ENCODE measurements around the gene KLF11.
"Not testable (repeated sequence)": the region's sequence is repeated elsewhere in the genome, so short reads cannot be mapped to it uniquely, and the experiment has no call there.

DNA sequence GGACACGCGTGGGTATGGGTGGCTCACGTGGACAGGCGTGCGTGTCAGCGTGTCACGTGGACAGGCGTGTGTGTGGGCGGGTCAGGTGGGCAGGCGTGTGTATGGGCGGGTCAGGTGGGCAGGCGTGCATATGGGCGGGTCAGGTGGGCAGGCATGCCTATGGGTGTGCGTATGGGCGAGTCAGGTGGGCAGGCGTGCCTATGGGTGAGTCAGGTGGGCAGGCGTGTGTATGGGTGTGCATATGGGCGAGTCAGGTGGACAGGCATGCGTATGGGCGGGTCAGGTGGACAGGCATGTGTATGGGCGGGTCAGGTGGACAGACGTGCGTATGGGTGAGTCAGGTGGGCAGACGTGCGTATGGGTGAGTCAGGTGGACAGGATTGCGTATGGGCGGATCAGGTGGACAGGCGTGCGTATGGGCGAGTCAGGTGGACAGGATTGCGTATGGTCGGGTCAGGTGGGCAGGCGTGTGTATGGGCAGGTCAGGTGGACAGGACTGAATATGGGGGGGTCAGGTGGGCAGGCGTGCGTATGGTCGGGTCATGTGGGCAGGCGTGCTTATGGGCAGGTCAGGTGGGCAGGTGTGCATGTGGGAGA lies 30.9 kb upstream of the KLF11 start:
- not testable (repeated sequence) for TF ChIP-seq POLR2AphosphoS5 (IDR thresholded peaks at IDR 0.05; ENCODE audit: low read depth, low read length); TAF1 (IDR thresholded peaks at IDR 0.05; ENCODE audit: borderline replicate concordance, low read depth, low read length)
